ENCODE measurements around the gene PFN1. TPM values are rescaled to one million over a fixed set of nuclear protein-coding genes. Genes with fewer than 3 reads are reported as not detected.

The PFN1 gene
- total and polyA plus RNA-seq, 9 of the 15 experiments (the other 6 are each of a cell fraction or from before 2014, with no cell fraction given): 60.5 to 1,479 (median 456) TPM

DNA sequence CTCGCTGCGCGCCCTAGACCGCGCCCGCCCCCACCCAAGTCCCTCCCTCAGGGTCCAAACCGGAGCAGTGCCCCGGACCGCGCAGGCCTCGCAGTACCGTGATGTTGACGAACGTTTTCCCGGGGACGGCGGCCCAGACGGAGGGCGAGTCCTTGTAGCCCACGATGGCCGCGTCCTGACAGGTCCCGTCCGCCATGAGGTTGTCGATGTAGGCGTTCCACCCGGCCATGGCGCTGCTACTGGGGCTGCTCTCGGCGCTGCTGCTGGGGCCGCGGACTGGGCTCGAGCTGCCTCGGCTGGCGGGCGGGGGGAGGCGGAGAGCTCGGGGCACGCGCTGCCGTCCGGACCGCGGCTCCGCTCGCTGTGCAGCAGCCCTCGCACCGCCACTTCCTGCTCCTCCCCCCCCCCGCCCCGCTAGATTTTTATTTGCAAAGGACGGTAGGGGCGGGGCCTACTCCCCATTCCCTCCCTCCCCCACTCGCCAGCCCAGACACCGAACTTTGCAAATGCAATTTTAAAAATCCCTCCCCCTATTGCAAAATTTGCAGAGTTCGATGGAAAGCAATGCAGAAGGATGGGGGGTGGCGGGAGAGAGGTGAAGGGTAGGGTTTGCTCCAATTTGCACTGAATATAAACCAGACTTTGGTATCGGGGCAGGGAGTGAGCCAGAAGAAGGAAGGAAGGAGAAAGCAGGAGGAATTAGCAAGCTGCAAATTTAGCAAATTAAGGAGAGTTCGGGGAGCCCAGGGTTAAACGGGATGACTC lies at the start of gene PFN1 (continued):
- TF ChIP-seq, protein P1, sequence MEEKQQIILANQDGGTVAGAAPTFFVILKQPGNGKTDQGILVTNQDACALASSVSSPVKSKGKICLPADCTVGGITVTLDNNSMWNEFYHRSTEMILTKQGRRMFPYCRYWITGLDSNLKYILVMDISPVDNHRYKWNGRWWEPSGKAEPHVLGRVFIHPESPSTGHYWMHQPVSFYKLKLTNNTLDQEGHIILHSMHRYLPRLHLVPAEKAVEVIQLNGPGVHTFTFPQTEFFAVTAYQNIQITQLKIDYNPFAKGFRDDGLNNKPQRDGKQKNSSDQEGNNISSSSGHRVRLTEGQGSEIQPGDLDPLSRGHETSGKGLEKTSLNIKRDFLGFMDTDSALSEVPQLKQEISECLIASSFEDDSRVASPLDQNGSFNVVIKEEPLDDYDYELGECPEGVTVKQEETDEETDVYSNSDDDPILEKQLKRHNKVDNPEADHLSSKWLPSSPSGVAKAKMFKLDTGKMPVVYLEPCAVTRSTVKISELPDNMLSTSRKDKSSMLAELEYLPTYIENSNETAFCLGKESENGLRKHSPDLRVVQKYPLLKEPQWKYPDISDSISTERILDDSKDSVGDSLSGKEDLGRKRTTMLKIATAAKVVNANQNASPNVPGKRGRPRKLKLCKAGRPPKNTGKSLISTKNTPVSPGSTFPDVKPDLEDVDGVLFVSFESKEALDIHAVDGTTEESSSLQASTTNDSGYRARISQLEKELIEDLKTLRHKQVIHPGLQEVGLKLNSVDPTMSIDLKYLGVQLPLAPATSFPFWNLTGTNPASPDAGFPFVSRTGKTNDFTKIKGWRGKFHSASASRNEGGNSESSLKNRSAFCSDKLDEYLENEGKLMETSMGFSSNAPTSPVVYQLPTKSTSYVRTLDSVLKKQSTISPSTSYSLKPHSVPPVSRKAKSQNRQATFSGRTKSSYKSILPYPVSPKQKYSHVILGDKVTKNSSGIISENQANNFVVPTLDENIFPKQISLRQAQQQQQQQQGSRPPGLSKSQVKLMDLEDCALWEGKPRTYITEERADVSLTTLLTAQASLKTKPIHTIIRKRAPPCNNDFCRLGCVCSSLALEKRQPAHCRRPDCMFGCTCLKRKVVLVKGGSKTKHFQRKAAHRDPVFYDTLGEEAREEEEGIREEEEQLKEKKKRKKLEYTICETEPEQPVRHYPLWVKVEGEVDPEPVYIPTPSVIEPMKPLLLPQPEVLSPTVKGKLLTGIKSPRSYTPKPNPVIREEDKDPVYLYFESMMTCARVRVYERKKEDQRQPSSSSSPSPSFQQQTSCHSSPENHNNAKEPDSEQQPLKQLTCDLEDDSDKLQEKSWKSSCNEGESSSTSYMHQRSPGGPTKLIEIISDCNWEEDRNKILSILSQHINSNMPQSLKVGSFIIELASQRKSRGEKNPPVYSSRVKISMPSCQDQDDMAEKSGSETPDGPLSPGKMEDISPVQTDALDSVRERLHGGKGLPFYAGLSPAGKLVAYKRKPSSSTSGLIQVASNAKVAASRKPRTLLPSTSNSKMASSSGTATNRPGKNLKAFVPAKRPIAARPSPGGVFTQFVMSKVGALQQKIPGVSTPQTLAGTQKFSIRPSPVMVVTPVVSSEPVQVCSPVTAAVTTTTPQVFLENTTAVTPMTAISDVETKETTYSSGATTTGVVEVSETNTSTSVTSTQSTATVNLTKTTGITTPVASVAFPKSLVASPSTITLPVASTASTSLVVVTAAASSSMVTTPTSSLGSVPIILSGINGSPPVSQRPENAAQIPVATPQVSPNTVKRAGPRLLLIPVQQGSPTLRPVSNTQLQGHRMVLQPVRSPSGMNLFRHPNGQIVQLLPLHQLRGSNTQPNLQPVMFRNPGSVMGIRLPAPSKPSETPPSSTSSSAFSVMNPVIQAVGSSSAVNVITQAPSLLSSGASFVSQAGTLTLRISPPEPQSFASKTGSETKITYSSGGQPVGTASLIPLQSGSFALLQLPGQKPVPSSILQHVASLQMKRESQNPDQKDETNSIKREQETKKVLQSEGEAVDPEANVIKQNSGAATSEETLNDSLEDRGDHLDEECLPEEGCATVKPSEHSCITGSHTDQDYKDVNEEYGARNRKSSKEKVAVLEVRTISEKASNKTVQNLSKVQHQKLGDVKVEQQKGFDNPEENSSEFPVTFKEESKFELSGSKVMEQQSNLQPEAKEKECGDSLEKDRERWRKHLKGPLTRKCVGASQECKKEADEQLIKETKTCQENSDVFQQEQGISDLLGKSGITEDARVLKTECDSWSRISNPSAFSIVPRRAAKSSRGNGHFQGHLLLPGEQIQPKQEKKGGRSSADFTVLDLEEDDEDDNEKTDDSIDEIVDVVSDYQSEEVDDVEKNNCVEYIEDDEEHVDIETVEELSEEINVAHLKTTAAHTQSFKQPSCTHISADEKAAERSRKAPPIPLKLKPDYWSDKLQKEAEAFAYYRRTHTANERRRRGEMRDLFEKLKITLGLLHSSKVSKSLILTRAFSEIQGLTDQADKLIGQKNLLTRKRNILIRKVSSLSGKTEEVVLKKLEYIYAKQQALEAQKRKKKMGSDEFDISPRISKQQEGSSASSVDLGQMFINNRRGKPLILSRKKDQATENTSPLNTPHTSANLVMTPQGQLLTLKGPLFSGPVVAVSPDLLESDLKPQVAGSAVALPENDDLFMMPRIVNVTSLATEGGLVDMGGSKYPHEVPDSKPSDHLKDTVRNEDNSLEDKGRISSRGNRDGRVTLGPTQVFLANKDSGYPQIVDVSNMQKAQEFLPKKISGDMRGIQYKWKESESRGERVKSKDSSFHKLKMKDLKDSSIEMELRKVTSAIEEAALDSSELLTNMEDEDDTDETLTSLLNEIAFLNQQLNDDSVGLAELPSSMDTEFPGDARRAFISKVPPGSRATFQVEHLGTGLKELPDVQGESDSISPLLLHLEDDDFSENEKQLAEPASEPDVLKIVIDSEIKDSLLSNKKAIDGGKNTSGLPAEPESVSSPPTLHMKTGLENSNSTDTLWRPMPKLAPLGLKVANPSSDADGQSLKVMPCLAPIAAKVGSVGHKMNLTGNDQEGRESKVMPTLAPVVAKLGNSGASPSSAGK (IDR thresholded peaks at IDR 0.05): no peak
- TF ChIP-seq, protein P2, sequence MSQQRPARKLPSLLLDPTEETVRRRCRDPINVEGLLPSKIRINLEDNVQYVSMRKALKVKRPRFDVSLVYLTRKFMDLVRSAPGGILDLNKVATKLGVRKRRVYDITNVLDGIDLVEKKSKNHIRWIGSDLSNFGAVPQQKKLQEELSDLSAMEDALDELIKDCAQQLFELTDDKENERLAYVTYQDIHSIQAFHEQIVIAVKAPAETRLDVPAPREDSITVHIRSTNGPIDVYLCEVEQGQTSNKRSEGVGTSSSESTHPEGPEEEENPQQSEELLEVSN (IDR thresholded peaks at IDR 0.05; ENCODE audit: borderline replicate concordance in 1 of 2, extremely low read depth in 1 of 2, insufficient read depth in 1 of 2, insufficient read length in 1 of 2, low read depth in 1 of 2, low read length in 1 of 2, poor library complexity in 1 of 2, severe bottlenecking in 1 of 2): peak in 1 of 2 experiments; percentile 71
- TF ChIP-seq GTF2A2 (tag; IDR thresholded peaks at IDR 0.05) (no peak), KAT8 (IDR thresholded peaks at IDR 0.05; ENCODE audit: low read depth) (no peak), CREBBP (IDR thresholded peaks at IDR 0.05; ENCODE audit: low read depth, low read length) (no peak), E2F3 (CRISPR knock-in tag; IDR thresholded peaks at IDR 0.05) (no peak), POLR2AphosphoS2 (IDR thresholded peaks at IDR 0.05; ENCODE audit: low read length) (peak; percentile 13; the same call in 1 of the 2 replicates)
- TF ChIP-seq, protein P3, sequence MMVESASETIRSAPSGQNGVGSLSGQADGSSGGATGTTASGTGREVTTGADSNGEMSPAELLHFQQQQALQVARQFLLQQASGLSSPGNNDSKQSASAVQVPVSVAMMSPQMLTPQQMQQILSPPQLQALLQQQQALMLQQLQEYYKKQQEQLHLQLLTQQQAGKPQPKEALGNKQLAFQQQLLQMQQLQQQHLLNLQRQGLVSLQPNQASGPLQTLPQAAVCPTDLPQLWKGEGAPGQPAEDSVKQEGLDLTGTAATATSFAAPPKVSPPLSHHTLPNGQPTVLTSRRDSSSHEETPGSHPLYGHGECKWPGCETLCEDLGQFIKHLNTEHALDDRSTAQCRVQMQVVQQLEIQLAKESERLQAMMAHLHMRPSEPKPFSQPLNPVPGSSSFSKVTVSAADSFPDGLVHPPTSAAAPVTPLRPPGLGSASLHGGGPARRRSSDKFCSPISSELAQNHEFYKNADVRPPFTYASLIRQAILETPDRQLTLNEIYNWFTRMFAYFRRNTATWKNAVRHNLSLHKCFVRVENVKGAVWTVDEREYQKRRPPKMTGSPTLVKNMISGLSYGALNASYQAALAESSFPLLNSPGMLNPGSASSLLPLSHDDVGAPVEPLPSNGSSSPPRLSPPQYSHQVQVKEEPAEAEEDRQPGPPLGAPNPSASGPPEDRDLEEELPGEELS (CRISPR knock-in tag; IDR thresholded peaks at IDR 0.05; ENCODE audit: borderline replicate concordance): no peak
- TF ChIP-seq, protein P4, sequence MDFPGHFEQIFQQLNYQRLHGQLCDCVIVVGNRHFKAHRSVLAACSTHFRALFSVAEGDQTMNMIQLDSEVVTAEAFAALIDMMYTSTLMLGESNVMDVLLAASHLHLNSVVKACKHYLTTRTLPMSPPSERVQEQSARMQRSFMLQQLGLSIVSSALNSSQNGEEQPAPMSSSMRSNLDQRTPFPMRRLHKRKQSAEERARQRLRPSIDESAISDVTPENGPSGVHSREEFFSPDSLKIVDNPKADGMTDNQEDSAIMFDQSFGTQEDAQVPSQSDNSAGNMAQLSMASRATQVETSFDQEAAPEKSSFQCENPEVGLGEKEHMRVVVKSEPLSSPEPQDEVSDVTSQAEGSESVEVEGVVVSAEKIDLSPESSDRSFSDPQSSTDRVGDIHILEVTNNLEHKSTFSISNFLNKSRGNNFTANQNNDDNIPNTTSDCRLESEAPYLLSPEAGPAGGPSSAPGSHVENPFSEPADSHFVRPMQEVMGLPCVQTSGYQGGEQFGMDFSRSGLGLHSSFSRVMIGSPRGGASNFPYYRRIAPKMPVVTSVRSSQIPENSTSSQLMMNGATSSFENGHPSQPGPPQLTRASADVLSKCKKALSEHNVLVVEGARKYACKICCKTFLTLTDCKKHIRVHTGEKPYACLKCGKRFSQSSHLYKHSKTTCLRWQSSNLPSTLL (IDR thresholded peaks at IDR 0.05): no peak
